Measurements from ENCODE around the gene SHC2. TPM values are rescaled to one million over a fixed set of nuclear protein-coding genes. Genes with fewer than 3 reads are reported as not detected.
A peak's percentile ranks its signal among the peaks of the same experiment; 100 is the strongest.
"Not testable (repeated sequence)": the region's sequence is repeated elsewhere in the genome, so short reads cannot be mapped to it uniquely, and the experiment has no call there.

SHC2 gene
- total and polyA plus RNA-seq, 7 donors, result 1.8 to 49.9 (median 17.8) TPM

DNA sequence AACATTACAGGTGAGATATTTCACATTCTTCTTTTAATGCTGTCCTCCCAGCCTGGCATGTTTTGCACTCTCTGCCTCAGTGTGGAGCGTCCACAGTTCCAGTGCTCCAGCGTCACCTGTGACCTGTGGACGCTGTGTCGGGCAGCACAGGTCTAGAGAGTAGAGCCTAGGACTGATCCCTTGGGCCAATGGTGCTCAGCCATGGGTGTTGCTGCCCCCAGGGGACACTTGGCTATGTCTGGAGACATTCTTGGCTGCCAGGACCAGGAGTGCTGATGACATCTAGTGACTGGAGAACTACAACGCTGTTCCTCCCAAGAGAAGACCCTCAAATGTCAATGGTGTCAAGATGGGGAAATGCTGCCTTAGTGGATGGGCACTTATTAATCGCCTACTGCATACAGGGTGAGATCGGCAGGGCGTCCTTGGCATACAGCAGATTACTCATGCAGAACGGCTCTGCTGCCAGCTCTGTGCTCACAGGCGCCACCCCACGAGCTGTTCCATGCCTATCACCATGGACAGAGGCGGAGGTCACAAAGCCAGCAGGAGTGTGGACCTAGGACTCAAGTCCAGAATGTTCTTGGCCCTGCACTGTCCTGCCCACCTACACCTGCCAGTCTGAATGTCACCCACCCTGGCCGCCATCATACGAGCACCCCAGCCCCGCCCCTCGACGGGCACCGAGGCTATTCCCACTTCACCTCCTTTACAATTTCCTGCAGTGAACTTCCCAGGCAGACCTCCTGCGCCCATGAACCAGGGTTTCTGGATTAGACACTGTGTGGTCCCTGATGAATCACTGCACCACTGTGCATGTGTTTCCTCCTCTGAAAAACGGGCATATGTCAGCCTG lies 21.6 kb upstream of the SHC2 start:
- no peak for DNase-seq
- Histone ChIP-seq H3K27ac (no peak overlapping the region), H3K9me3 (no peaks in the 10 kb centered on the region), H3K27me3 (peaks cover 0 to 27% (median 17%) of the 10 kb centered on the region in 3 donors), H3K4me1 (peaks cover 0 to 13% (median 3%) of the 10 kb centered on the region in 4 donors), H3K36me3 (no peaks in the 10 kb centered on the region), H3K4me3 (no peak overlapping the region)
- WGBS, 2 donors, result 47 to 68% methylated on average over 20 of the region's 20 CpGs
- TF ChIP-seq, protein P1, sequence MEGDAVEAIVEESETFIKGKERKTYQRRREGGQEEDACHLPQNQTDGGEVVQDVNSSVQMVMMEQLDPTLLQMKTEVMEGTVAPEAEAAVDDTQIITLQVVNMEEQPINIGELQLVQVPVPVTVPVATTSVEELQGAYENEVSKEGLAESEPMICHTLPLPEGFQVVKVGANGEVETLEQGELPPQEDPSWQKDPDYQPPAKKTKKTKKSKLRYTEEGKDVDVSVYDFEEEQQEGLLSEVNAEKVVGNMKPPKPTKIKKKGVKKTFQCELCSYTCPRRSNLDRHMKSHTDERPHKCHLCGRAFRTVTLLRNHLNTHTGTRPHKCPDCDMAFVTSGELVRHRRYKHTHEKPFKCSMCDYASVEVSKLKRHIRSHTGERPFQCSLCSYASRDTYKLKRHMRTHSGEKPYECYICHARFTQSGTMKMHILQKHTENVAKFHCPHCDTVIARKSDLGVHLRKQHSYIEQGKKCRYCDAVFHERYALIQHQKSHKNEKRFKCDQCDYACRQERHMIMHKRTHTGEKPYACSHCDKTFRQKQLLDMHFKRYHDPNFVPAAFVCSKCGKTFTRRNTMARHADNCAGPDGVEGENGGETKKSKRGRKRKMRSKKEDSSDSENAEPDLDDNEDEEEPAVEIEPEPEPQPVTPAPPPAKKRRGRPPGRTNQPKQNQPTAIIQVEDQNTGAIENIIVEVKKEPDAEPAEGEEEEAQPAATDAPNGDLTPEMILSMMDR (IDR thresholded peaks at IDR 0.05), result no peak
- TF ChIP-seq EP300 (IDR thresholded peaks at IDR 0.05), result no peak
- intact Hi-C loops (cut with DNase I), result no loop called here

DNA sequence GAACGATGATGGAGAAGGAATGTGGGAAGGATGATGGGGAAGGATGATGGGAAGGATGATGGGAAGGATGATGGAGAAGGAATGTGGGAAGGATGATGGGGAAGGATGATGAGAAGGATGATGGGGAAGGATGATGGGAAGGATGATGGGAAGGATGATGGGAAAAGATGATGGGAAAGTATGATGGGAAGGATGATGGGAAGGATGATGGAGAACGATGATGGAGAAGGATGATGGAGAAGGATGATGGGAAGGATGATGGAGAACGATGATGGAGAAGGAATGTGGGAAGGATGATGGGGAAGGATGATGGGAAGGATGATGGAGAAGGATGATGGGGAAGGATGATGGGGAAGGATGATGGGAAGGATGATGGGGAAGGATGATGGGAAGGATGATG lies 20.3 kb upstream of the SHC2 start:
- not testable (repeated sequence) for H3K4me3 ChIP-seq, H3K9me3 ChIP-seq, H3K36me3 ChIP-seq, DNase-seq, H3K4me1 ChIP-seq, H3K27ac ChIP-seq
- 93 to 95% methylated on average over 3 of the region's 3 CpGs for WGBS, 2 donors
- intact Hi-C loops (cut with DNase I), result loop anchor here (2.0 kb wide), 2 partner anchors 18 to 96 kb away; no protein-coding TSS in a partner anchor
- H3K27me3 ChIP-seq, result peaks cover 0 to 23% (median 14%) of the 10 kb centered on the region in 3 donors

DNA sequence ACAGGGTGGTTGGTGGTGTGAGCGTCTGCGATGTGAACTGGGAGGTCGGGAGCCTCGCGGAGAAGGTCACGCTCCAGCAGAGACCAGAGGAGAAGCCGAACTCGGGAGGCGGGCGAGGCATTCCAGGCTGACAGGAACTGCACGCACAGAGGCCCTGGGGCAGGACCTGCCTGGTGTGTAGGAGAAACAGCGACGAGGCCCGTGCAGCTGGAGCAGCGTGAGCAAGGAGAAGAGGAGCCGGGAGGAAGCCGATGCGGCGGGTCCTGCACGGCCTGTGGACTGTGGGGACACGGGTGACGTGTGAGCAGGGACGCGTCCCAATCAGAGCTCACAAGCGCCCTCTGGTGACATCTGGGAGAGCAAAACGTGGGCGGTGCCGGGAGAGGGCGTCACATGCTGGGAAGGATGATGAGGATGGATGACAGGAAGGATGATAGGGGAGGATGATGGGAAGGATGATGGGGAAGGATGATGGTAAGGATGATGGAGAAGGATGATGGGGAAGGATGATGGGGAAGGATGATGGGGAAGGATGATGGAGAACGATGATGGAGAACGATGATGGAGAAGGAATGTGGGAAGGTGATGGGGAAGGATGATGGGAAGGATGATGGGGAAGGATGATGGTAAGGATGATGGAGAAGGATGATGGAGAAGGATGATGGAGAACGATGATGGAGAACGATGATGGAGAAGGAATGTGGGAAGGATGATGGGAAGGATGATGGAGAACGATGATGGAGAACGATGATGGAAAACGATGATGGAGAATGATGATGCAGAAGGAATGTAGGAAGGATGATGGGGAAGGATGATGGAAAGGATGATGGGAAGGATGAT lies 19.4 kb upstream of the SHC2 start:
- DNase-seq, result peak; percentile 91
- Histone ChIP-seq H3K9me3 (no peaks in the 10 kb centered on the region), H3K27me3 (peaks cover 0 to 14% (median 5%) of the 10 kb centered on the region in 3 donors), H3K27ac (peak overlapping the region in 2 of 4 donors; percentile 48 to 51), H3K36me3 (no peaks in the 10 kb centered on the region), H3K4me1 (peaks cover 0 to 7% (median 3%) of the 10 kb centered on the region in 4 donors), H3K4me3 (peak overlapping the region in 2 of 4 donors; percentile 32 to 34)
- intact Hi-C loops (cut with DNase I), result loop anchor here (2.0 kb wide), 2 partner anchors 17 to 95 kb away; no protein-coding TSS in a partner anchor
- TF ChIP-seq POLR2AphosphoS5 (IDR thresholded peaks at IDR 0.05) (peak in 3 of 4 donors; percentile 30 to 63 (median 39)), POLR2A (IDR thresholded peaks at IDR 0.05) (no peak), EP300 (IDR thresholded peaks at IDR 0.05) (no peak)
- TF ChIP-seq, protein P1 (IDR thresholded peaks at IDR 0.05), result peak; percentile 56 to 69 (median 63)
- 23 to 35% methylated on average over 36 of the region's 36 CpGs for WGBS, 2 donors

DNA sequence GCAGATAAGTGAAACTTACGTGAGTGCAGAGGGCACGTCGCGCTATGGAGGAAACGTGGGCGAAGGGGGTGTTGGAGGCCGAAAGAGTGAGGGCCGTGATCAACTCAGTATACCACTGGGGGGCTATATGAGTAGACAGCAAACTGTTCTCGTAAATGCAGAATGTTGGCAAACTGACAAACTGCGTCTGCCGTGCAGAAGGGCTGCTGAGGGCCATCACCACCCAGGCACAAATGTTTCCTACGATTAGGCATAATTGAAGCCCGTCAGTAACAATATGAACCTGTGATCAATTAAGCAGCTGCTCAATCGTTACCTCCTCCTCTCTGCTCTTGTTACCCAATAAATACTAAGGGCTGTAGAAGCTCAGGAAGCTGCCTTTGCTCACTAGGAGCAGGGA lies 18.1 kb upstream of the SHC2 start:
- peaks cover 0 to 6% (median 0%) of the 10 kb centered on the region in 3 donors for H3K27me3 ChIP-seq
- H3K36me3 ChIP-seq, result no peaks in the 10 kb centered on the region
- intact Hi-C loops (cut with DNase I), result no loop called here
- no peak for TF ChIP-seq POLR2AphosphoS5 (IDR thresholded peaks at IDR 0.05)
- TF ChIP-seq EP300 (IDR thresholded peaks at IDR 0.05), result no peak
- TF ChIP-seq, protein P1 (IDR thresholded peaks at IDR 0.05), result no peak
- TF ChIP-seq POLR2A (IDR thresholded peaks at IDR 0.05), result no peak
- peaks cover 0 to 7% (median 3%) of the 10 kb centered on the region in 4 donors for H3K4me1 ChIP-seq
- no peak for DNase-seq
- WGBS, 2 donors, result 70% methylated on average over 14 of the region's 14 CpGs
- no peak overlapping the region for H3K27ac ChIP-seq
- H3K4me3 ChIP-seq, result no peak overlapping the region
- H3K9me3 ChIP-seq, result no peaks in the 10 kb centered on the region
